NOMO-1 treated with dmso at 0.1 percent for 144 hours (cell line): Measurements from ENCODE around the gene SCYL1.

Experiments used
- DNase-seq: peaks from one replicate; lab custom pipeline; 2025; ENCODE audit not compliant: unreplicated experiment; lab: John Stamatoyannopoulos, UW

Gene SCYL1

DNA sequence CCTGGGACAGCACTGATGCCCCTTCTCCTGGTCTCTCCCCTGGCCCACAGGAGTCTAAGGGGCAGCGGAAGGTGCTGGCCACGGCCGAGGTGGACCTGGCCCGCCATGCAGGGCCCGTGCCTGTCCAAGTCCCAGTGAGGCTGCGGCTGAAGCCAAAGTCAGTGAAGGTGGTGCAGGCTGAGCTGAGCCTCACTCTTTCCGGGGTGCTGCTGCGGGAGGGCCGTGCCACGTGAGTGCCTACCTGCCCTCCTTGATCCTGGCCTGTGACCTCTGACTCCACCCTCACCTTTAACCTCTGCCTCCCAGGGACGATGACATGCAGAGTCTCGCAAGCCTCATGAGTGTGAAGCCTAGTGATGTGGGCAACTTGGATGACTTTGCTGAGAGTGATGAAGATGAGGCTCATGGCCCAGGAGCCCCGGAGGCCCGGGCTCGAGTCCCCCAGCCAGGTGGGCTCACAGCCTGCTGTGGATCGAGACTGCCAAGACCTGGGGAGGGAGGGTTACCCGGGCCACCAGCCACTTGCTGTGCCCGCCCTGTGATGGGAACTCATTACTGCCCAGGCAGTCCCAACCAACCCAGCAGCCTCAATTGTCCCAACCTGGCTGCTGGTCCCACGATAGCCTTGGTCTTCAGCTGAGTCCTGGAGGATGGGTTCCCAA lies 55.3 kb downstream of the SCYL1 start:
- no peak for DNase-seq

DNA sequence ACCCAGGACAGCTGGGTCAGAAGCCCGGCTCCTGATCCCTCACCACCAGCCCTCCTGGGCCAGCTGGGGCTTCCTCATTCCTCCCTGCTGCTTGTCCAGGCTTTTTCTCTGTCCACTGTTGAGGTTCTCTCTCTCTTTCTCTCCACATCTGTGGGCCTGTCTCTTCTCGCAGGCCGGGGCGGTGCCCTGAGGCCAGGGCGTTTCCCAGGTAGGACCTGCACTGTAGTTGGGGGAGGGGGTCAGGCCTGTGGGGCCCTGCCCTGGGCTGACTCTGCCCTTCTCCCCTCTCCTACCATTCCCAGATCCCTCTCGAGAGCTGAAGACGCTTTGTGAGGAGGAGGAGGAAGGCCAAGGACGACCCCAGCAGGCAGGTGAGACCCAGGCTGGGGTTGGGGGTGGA lies 55.9 kb downstream of the SCYL1 start:
- no peak for DNase-seq

DNA sequence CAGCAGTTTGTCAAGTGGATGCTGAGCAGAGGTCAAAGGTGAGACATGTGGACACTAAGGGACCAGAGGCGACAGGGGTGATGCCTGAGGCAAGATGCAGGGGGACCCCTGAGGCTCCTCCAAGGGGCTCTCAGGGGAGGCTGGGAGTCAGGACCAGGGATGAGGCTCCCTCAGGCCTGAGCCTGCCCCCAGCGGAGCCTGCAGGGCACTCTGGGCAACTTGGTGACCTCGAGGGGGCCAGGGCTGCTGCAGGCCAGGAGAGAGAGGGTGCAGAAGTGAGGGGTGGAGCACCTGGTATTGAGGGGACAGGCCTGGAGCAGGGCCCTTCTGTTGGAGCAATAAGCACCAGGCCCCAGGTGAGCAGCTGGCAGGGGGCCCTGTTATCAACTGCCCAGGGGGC lies 57.0 kb downstream of the SCYL1 start:
- no peak for DNase-seq

DNA sequence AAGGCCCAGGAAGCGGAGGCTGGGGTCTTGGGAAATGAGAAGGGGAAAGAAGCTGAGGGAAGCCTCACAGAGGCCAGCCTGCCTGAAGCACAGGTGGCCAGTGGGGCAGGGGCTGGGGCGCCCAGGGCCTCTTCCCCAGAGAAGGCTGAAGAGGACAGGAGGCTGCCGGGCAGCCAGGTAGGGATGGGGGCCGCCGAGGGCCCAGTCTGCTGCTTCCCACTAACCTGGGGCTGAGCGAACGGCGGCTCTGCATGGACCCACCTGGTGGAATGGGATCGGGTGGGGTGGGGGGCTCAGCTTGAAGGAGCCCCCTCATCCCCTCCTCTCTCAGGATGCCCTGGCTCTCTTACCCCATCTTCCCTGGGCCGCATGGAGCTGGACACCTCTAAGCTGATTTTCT lies 58.7 kb downstream of the SCYL1 start:
- no peak for DNase-seq

DNA sequence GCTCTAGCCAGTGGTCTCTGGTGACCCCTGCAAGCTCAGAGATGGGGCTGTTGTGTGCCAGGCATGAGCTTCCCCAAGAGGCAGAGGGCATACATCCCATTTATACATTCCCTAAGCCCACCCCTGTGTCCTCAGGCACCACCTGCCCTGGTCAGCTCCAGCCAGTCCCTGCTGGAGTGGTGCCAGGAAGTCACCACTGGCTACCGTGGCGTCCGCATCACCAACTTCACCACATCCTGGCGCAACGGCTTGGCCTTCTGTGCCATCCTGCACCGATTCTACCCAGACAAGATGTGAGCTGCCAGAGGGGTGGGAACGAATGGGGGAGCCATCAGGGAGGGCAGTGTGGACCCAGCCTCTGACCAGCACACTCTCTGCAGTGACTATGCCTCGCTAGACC lies 59.2 kb downstream of the SCYL1 start:
- DNase-seq: no peak

DNA sequence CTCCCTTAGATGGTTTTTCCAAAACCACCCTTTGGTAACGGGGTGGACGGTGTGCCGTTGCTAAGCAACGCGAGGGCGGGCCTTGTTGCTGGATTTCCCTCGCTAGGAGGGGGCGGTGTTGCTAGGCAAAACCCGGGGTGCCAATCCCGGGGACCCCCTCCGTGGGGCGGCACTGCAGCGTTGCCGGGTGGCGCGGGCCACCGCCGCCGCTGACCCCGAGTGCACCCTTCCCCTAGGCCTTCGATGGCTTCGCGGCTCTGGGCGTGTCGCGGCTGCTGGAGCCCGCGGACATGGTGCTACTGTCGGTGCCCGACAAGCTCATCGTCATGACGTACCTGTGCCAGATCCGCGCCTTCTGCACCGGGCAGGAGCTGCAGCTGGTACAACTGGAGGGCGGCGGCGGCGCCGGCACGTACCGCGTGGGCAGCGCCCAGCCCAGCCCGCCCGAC lies 59.9 kb downstream of the SCYL1 start:
- no peak for DNase-seq

DNA sequence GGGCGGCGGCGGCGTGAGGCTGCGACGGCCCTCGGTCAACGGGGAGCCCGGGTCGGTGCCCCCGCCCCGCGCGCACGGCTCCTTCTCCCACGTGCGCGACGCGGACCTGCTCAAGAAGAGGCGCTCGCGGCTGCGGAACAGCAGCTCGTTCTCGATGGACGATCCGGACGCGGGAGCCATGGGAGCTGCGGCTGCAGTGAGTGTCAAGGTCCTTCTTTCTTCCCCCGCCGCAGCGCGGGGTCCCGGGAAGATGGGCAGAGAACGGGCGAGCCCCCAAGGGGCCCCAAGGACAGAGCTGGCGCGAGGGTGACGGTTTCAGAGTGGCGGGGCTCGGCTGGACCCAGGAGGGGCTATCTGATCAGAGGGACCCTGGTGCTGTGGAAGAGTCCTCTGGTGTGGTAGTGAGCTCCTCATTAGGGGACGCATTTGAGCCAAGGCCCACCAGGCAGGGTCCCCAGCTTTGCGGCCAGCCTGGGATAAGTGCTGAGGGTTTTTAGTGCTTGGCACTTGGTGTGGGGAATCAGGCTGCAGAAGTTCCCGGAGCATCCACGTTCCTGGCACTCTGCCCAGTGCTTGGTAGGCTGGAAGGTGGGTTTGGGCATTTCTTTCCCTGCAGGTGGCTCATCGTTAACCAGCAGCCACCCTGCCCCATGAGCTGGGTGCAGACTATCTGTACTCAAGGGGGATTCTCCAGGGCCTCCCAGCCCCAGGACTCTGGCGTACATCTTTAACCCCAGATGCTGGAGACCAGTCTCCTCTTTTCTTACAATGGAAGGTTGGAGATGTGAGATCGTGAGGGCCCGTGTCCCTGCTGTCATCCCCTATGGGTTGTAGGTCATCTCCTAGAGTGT lies 60.7 kb downstream of the SCYL1 start:
- no peak for DNase-seq

DNA sequence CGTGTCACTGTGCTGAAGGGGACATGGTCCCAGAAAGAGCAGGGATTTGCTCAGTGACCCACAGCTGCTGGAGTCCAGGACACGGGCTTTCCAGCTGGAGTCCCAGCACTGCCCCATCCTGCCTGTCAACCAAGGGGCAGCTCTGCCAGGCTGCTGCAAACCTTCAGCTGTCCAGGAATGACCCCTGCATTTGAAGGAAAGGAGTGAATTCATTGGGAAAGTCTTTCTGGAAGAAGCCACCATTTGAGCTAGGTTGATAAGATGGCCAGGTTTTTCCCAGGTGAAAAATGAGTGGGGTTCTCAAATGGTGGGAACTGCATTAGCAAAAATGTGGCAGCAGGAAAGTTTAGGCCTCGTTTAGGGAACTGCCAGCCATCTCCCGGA lies 61.4 kb downstream of the SCYL1 start:
- DNase-seq: no peak

DNA sequence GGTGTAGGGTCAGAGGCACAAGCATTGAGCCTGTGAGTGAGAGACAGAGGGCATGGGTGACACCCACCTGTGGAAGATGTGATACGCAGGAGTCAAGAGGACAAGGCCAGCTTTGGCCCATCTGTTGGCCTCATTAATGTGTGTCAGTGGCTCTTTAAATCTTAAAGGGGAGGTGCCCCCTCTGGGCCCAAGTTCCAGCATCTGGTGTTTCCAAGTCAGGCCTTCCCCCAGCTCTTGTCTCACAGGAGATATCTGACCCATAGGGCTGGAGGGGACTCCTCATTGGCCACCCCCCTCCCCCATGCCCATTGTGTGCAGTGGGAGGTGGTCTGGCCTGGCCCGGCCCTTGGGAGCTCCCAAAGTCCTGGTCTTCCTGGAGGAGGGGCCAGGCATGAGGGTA lies 61.8 kb downstream of the SCYL1 start:
- DNase-seq: no peak
